ENCODE results near the gene PLAAT4.

- TF ChIP-seq CTCF (IDR thresholded peaks at IDR 0.05; ENCODE audit: borderline replicate concordance, extremely low read depth, low read length, poor library complexity, severe bottlenecking), result no peak
- no peak for TF ChIP-seq EZH2 (IDR thresholded peaks at IDR 0.05; ENCODE audit: borderline replicate concordance, low read depth, low read length, severe bottlenecking)
Observed at GRCh38 chr11:63549411-63549810, 12.8 kb downstream of the PLAAT4 start.
